D721Med (cell line): Measurements from ENCODE around the gene C11orf98.
A peak's percentile ranks its signal among the peaks of the same experiment; 100 is the strongest.

Experiments
- DNase-seq: peaks from one replicate; pipeline ENCODE4 v3.0.0; 2011; ENCODE audit warnings: low spot score; ENCODE audit not compliant: insufficient read length
- FAIRE-seq: peaks from 2 replicates; lab custom pipeline; 2011; peaks lifted over from hg19 to GRCh38; lab: Jason Lieb, UNC
- TF ChIP-seq, protein P1 (sequence below): IDR thresholded peaks from 2 replicates; pipeline ENCODE4 v1.5.1; 2012; ENCODE audit warnings: mild to moderate bottlenecking, control low read depth; ENCODE audit not compliant: insufficient read depth; ENCODE audit errors: missing control alignments

C11orf98 gene

DNA sequence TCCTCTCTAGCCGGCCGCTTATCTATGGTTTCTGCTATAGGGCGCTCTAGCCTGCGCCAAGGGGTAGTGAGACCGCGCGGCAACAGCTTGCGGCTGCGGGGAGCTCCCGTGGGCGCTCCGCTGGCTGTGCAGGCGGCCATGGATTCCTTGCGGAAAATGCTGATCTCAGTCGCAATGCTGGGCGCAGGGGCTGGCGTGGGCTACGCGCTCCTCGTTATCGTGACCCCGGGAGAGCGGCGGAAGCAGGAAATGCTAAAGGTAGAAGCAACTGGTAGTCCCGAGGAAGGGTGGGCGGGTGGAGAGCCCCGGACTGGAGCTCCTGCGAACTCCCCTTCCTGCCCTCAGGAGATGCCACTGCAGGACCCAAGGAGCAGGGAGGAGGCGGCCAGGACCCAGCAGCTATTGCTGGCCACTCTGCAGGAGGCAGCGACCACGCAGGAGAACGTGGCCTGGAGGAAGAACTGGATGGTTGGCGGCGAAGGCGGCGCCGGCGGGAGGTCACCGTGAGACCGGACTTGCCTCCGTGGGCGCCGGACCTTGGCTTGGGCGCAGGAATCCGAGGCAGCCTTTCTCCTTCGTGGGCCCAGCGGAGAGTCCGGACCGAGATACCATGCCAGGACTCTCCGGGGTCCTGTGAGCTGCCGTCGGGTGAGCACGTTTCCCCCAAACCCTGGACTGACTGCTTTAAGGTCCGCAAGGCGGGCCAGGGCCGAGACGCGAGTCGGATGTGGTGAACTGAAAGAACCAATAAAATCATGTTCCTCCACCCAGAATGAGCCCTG lies 6.8 kb upstream of the C11orf98 start, which contains the start of the genes LBHD1 and UQCC3:
TSS of gene LBHD1 (minus strand) at position 660 of the 782 bp plus-strand sequence. CDS start 2,236 bp downstream, outside the sequence.
TSS of gene UQCC3 (plus strand) at position 66 of the 782 bp plus-strand sequence. CDS start at position 139, 73 bp downstream.
- FAIRE-seq (no peak), DNase-seq (peak; percentile 79)
- TF ChIP-seq, protein P1, sequence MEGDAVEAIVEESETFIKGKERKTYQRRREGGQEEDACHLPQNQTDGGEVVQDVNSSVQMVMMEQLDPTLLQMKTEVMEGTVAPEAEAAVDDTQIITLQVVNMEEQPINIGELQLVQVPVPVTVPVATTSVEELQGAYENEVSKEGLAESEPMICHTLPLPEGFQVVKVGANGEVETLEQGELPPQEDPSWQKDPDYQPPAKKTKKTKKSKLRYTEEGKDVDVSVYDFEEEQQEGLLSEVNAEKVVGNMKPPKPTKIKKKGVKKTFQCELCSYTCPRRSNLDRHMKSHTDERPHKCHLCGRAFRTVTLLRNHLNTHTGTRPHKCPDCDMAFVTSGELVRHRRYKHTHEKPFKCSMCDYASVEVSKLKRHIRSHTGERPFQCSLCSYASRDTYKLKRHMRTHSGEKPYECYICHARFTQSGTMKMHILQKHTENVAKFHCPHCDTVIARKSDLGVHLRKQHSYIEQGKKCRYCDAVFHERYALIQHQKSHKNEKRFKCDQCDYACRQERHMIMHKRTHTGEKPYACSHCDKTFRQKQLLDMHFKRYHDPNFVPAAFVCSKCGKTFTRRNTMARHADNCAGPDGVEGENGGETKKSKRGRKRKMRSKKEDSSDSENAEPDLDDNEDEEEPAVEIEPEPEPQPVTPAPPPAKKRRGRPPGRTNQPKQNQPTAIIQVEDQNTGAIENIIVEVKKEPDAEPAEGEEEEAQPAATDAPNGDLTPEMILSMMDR = no peak

DNA sequence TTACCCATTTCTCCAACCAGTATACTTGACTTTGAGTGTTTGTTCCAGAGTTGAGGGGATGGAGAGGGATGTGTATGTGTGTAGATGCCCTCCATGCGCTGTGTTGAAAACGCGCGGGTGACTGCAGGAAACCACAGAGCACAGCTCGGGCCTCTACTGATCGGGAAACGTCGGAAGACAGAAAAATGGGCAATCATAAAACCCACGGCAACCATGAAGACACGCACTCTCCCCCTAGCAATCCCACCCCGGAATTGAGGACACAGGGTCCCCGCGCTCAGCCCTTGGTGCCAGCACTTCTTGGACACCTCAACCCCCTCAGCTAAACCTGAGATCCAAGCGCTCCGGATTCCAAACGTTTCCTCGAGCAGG lies 6.2 kb upstream of the C11orf98 start:
- FAIRE-seq = no peak
- DNase-seq = no peak

DNA sequence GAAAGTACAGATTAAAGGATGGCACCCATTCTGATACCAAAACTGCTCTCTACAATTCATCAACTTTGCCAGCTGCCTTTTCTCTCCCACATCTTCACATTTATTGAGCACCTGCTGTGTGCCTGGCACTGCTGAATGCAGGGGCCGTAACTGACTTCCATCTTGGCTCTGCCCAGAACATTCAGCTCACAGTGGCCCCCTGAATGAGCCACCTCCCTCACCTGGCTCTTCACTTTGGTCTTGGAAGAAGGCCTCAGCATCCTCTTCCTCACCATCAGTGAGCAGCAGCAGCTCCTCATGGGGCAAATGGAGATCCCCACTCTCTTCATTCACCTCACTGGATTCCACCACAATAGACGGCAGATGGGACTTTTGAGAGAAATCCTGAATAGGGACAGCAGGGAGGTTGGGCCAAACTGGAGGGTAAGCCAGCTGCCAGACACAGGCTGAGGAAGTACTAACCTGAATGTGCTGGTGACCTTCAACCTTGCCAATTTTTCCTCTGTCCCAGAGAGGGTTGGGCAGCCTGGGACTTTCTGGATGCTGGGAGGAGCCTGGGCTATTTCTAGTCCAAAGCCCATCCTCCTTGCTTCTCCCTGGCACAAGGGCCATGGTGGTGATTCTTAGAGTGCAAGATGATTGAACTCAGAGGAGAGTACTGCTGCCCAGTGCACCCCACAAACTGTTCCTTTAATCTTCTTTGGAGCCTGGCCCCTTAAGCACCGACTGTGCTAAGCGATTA lies 4.6 kb upstream of the C11orf98 start:
- FAIRE-seq (no peak), DNase-seq (no peak)
- TF ChIP-seq, protein P1 = no peak

More for the DNA sequence above, 6.2 kb upstream of the C11orf98 start:
- TF ChIP-seq, protein P1 = no peak

DNA sequence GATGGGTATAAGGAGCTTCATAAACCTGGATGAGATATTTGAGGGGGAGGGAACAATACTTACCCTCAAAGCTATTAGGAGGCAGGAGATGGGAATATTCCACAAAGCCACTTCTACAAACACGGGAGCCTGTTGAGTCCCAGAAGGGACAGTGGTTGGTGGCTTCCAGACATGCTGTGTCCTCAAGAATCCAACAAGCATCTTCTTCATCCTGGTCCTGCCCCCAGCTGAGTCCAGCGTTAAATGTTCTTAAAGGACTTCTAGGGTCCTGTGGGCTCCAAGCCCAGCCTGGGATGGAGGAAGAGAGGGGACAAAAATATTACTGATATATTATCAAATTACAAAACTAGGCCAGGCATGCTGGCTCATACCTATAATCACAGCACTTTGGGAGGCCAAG lies 2.5 kb upstream of the C11orf98 start:
- TF ChIP-seq, protein P1 = no peak
- FAIRE-seq (no peak), DNase-seq (no peak)

DNA sequence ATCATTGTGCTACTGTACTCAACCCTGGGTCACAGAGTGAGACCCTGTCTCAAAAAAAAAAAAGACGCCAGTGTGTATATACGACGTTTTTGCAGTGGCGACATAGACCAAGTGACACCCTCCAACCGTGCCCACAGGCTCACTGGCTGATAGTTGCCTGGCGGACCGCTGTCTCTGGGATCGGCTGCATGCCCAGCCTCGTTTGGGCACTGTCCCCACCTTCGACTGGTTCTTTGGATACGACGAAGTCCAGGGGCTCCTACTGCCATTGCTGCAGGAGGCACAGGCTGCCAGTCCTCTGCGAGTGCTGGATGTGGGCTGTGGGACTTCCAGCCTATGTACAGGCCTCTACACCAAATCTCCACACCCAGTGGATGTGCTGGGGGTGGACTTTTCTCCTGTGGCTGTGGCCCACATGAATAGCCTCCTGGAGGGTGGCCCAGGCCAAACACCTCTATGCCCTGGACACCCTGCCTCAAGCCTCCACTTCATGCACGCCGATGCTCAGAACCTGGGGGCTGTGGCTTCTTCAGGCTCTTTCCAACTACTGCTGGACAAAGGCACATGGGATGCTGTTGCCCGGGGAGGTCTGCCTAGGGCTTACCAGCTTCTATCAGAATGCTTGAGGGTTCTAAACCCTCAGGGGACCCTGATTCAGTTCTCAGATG lies 1.4 kb upstream of the C11orf98 start:
- no peak for FAIRE-seq
- TF ChIP-seq, protein P1 = no peak
- no peak for DNase-seq

DNA sequence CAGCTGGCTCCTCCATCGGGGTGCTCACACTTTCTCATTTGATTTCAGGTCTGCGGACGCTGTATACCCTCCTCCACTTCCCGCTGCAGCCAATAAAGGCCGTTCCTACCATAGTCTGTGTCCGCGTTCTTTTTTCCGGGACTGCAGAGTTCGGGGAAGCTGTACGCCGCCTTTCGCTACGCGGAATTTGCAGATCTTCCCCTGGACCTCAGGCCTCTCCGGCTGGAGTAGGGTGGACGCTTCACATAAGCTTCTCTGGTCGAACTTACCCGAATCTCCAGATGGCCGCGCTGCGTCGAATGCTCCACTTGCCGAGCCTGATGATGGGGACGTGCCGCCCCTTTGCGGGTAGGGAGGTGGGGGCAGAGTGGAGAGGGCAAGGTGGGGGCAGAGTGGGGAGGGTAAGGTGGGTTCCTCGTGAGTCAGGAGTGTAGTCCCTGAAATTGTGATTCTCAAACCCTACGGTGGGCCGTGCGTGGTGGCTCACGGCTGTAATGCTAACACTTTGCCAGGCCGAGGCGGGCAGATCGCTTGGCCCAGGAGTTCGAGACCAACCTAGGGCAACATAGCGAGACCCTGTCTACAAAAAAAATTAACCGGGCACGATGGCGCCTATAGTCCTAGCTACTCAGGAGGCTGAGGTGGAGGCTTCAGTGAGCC lies 719 bp upstream of the C11orf98 start:
- DNase-seq = no peak
- TF ChIP-seq, protein P1 = no peak
- no peak for FAIRE-seq
